Measurements from ENCODE around the gene TUBA1B. TPM values are rescaled to one million over a fixed set of nuclear protein-coding genes. Genes with fewer than 3 reads are reported as not detected.
A peak's percentile ranks its signal among the peaks of the same experiment; 100 is the strongest.

TUBA1B gene
- total and polyA plus RNA-seq, 2 of the 13 experiments (the other 11 are each of a cell fraction or from before 2014, with no cell fraction given), result 1,275 to 1,353 TPM

GRCh38 chr12:49110464-49111155 is 20.6 kb downstream of the TUBA1B start, which contains the start of gene LMBR1L (continued):
- TF ChIP-seq ZNF562 (CRISPR knock-in tag; IDR thresholded peaks at IDR 0.05; ENCODE audit: borderline replicate concordance), result no peak
- peak; percentile 20; the same call in 1 of the 2 replicates for TF ChIP-seq ZNF614 (CRISPR knock-in tag; IDR thresholded peaks at IDR 0.05; ENCODE audit: borderline replicate concordance)
- no peak for TF ChIP-seq ZNF619 (CRISPR knock-in tag; IDR thresholded peaks at IDR 0.05)
- no peak for TF ChIP-seq TFE3 (CRISPR knock-in tag; IDR thresholded peaks at IDR 0.05)
- no peak for TF ChIP-seq E2F5 (CRISPR knock-in tag; conservative IDR thresholded peaks at IDR 0.05)
- peak; percentile 89 for TF ChIP-seq CREB1 (IDR thresholded peaks at IDR 0.05)
- peak; percentile 96 for TF ChIP-seq CREB1 (CRISPR knock-in tag; IDR thresholded peaks at IDR 0.05)
- no peak for TF ChIP-seq ZNF674 (CRISPR knock-in tag; IDR thresholded peaks at IDR 0.05; ENCODE audit: low read depth)
- TF ChIP-seq ZNF572 (CRISPR knock-in tag; IDR thresholded peaks at IDR 0.05), result no peak
- no peak for TF ChIP-seq ZXDC (CRISPR knock-in tag; IDR thresholded peaks at IDR 0.05)
- TF ChIP-seq CHD2 (IDR thresholded peaks at IDR 0.05; ENCODE audit: low read depth, low read length), result peak; percentile 10; the same call in 1 of the 2 replicates
- TF ChIP-seq SCMH1 (CRISPR knock-in tag; IDR thresholded peaks at IDR 0.05; ENCODE audit: borderline replicate concordance), result no peak
- no peak; the same call in 1 of the 2 replicates for TF ChIP-seq ZSCAN31 (CRISPR knock-in tag; IDR thresholded peaks at IDR 0.05; ENCODE audit: low read depth)
- no peak for TF ChIP-seq ZSCAN9 (CRISPR knock-in tag; IDR thresholded peaks at IDR 0.05; ENCODE audit: borderline replicate concordance)
- TF ChIP-seq ATAD3A (CRISPR knock-in tag; IDR thresholded peaks at IDR 0.05), result no peak
- TF ChIP-seq ZNF383 (CRISPR knock-in tag; IDR thresholded peaks at IDR 0.05; ENCODE audit: borderline replicate concordance), result no peak
- no peak for TF ChIP-seq MLLT10 (CRISPR knock-in tag; IDR thresholded peaks at IDR 0.05)
- TF ChIP-seq ZNF12 (CRISPR knock-in tag; IDR thresholded peaks at IDR 0.05), result peak; percentile 70
- peak; percentile 35; the same call in 1 of the 2 replicates for TF ChIP-seq ZNF556 (CRISPR knock-in tag; IDR thresholded peaks at IDR 0.05; ENCODE audit: borderline replicate concordance)
- TF ChIP-seq IKZF5 (CRISPR knock-in tag; IDR thresholded peaks at IDR 0.05), result 0 out of 2 replicates have a peak, but pooled peaks have one; percentile 19
- no peak for TF ChIP-seq ZNF652 (CRISPR knock-in tag; IDR thresholded peaks at IDR 0.05; ENCODE audit: borderline replicate concordance, low read depth)
- TF ChIP-seq CBX2 (IDR thresholded peaks at IDR 0.05; ENCODE audit: low read depth, low read length), result no peak
- no peak for TF ChIP-seq CBX2 (CRISPR knock-in tag; IDR thresholded peaks at IDR 0.05; ENCODE audit: low read depth)
- no peak for TF ChIP-seq HOXA9 (CRISPR knock-in tag; IDR thresholded peaks at IDR 0.05; ENCODE audit: borderline replicate concordance)
- TF ChIP-seq MEIS2 (CRISPR knock-in tag; IDR thresholded peaks at IDR 0.05), result peak; percentile 50; the same call in 1 of the 2 replicates
- no peak for TF ChIP-seq PHB2 (IDR thresholded peaks at IDR 0.05; ENCODE audit: partially characterized antibody)
